HG03457 (cell line): ENCODE results near the gene COPE.

Experiments used
- ATAC-seq: cut with Tn5 transposase; IDR thresholded peaks from one replicate; pipeline ENCODE4 v1.9.1; 2021; ENCODE audit warnings: moderate number of reproducible peaks; ENCODE audit not compliant: unreplicated experiment

Gene COPE

DNA sequence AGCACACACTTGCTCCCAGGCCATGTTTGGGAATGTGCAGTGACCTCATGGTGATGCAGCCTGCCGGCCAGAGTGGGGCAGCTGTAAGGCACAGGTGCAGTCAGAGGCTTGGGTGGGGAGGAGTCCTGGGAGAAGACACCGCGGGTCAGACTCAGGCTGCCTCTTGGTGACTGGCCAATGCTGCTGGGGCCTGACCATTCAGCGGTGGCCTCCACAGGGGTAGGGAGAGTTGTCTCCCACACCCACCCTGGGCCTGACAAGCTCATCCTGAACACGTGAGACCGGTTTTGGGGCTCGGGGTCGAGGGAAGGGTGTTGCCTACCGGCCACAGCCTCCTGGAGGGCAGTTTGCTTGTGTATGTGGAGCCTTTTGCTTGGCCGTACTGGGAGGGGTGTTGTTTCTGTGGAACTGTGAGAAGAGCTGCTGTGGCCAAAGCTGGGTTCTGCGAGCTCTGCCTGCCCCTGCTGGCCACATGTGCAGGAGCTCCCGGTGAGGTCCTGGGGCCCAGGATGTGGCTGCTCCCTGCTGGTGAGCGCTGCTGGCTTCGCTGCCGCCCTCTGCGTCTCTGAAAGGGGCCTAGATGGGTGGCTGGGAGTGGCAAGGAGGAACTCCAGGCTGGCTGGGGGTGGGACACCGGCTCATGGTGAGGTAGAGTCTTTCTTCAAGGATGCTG, 65.3 kb downstream of the COPE start:
- no peak for ATAC-seq

DNA sequence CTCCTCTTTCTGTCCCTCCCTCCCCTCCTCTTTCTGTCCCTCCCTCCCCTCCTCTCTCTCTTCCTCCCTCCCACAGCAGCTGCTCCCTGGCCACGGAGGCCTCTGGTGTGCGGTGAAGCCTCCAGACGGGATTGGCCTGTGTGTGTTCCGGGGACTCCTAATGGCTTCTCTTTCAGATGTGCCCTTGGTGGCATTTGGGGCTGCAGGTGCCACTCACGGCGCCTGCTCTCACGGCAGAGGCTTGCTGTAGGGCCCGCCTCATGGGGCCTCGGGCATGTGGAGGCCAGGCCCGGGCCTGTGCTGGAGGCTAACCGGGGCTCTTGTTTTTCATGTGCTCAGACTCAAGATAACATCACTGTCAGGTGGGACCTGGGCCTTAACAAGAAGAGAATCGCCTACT, 66.5 kb downstream of the COPE start:
- ATAC-seq = no peak

DNA sequence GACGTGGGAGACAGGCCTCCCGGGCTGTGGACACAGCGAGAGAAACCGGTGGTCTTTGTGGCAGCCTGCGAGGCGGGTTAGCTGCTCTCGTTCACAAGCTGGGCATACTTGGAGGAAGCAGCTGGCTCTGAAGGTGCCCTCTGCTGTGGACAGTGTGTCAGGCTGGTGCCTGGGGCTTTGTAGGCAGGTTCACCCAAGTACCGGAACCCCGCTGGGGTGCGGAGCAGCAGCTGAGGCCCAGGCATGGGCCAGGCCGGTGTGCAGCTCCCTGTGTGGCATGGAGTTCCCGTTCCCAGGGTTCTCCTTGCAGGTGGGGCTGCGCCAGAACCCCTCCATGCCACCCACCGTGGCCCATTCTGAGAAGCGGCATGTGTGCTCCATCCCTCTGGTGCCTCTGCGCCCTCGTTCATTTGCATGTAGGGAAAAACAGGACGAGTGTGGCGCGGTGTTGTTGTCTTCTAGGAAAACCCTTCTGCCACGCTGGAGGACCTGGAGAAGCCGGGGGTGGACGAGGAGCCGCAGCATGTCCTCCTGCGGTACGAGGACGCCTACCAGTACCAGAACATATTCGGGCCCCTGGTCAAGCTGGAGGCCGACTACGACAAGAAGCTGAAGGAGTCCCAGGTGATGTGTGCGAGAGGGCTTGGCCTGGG, 67.4 kb downstream of the COPE start:
- ATAC-seq = no peak

DNA sequence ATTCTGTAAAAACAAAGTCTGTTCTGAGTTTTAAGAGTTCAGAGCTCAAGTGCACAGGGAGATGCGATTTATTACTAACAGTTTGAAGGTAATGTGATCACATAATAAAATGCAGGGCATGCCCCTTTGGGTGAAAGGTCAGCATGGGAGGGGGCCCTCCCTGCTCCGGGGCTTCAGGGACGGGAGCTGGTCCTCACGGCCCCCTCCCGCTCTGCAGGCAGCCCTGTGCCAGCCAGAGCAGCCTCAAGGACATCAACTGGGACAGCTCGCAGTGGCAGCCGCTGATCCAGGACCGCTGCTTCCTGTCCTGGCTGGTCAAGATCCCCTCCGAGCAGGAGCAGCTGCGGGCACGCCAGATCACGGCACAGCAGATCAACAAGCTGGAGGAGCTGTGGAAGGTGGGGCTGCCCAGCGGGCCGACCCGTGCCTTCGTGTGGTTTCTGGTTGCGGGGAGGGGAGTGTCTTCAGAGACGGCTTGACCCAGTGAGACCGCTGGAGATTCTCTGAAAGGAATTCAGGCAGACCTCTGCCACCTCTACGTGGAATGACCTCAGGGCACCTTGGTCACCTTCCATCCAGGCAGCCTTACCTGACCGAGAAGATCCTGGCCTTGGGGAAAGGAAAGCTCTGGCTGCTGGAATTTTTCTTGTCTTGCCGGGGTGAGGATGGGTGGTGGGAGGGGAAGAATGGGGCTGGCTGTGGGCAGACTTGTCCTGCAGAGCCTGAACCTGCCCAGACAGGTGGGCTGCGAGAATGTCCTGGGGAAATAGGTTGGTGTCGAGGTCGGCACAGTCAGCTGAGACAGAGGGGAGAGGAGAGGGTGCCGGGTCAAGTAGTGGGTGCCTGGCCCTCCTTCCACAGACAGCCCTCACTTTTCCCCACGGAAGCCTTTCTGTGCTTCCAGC, 68.5 kb downstream of the COPE start:
- no peak for ATAC-seq

DNA sequence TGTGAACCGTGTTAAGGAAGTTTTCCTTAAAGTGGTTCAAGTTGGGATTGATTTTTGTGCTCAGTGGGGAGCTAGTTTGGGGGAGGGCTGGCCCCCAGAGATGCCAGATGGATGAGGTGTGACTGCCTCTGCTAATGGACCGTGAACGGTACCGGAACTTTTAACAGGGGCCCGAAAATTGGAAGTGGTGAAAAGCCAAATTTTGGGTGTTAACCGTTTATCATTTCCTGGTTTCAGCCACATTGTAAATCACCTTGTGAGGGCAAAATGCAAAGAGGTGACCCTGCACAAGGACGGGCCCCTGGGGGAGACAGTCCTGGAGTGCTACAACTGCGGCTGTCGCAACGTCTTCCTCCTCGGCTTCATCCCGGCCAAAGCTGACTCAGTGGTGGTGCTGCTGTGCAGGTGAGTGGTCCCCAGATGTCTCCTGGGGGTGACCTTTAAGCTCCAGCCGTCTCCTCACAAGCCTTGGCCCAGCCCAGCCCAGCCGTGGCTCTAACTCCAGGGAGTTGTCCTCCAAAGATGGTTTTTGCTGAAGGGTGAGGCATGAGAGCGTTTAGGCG, 69.3 kb downstream of the COPE start:
- ATAC-seq = no peak
